BLaER1 (cell line): ENCODE measurements around the gene TRPM1.

Source experiments
- H3K27ac ChIP-seq: shearing (Covaris generic); formaldehyde crosslinking; 2 replicates; pipeline ENCODE4 v1.8.1; 2022
- H3K27me3 ChIP-seq: shearing (Covaris generic); formaldehyde crosslinking; 2 replicates; pipeline ENCODE4 v1.8.1; 2022
- H3K36me3 ChIP-seq: shearing (Covaris generic); formaldehyde crosslinking; 2 replicates; pipeline ENCODE4 v1.8.1; 2022
- H3K4me1 ChIP-seq: shearing (Covaris generic); formaldehyde crosslinking; 2 replicates; pipeline ENCODE4 v1.8.1; 2022
- H3K4me2 ChIP-seq: shearing (Covaris generic); formaldehyde crosslinking; 2 replicates; pipeline ENCODE4 v1.8.1; 2022
- H3K4me3 ChIP-seq: shearing (Covaris generic); formaldehyde crosslinking; 2 replicates; pipeline ENCODE4 v1.8.1; 2022
- H3K9ac ChIP-seq: shearing (Covaris generic); formaldehyde crosslinking; 2 replicates; pipeline ENCODE4 v1.8.1; 2022
- H3K9me3 ChIP-seq: shearing (Covaris generic); formaldehyde crosslinking; 2 replicates; pipeline ENCODE4 v1.8.1; 2022
- H4K20me1 ChIP-seq: shearing (Covaris generic); formaldehyde crosslinking; 2 replicates; pipeline ENCODE4 v1.8.1; 2022
- Cebpa-rat ChIP-seq: shearing (Covaris generic); IDR thresholded peaks from 2 replicates; pipeline ENCODE4 v1.8.1; 2022

The TRPM1 gene

DNA sequence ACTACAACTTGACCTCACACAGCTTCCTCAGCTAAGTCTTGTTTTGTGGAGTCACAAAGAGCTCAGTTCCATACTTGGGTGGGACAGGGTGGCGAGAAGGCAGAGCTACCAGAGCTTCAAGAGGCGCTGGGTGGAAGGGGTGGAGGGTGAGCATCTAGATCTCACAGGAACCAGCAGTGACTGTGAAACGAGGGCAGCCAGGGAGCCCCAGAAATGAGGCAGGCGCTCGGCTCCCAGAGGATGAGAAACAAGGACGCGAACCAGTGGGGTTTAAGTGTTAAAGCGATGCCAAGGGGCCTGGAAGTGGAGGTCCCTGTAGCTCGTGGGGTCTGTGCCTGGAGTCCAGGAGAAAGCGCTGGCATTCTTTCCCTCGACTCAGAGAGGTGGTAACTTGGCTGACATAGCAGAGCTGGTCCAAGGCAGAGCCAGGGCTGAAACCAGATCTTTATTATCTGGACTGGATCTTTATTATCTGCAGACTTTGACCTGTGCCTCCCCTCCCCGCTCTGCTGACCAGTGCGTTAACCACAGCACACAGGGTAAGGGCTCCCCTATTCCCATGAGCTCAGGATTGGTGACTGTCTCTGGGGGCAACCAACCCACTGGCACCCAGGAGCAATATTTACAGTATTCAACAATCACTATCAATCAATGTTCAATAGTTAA is 26.2 kb upstream of the TRPM1 start:
- peaks cover 11% of the 10 kb centered on the region for H3K4me1 ChIP-seq
- H3K27ac ChIP-seq = no peak overlapping the region
- no peak overlapping the region for H3K4me3 ChIP-seq
- H3K27me3 ChIP-seq = no peaks in the 10 kb centered on the region
- H3K36me3 ChIP-seq = no peaks in the 10 kb centered on the region
- H3K9ac ChIP-seq = no peak overlapping the region
- peaks cover 15% of the 10 kb centered on the region for H3K9me3 ChIP-seq
- TF ChIP-seq Cebpa-rat = no peak
- no peaks in the 10 kb centered on the region for H4K20me1 ChIP-seq
- H3K4me2 ChIP-seq = no peak overlapping the region

DNA sequence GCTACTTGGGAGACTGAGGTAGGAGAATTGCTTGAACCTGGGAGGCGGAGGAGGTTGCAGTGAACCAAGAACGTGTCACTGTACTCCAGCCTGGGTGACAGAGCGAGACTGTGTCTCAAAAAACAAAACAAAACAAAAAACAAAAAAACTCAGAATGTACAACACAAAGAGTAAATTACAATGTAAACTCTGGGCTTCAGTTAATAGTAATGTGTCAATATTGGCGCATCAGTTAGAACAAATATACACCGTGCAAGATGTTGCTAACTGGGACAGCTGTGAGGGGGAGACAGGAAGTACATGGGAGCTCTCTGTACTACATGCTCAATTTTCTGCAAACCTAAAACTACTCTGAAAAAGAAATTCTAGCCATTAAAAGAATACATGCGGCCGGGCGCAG is 23.5 kb upstream of the TRPM1 start:
- TF ChIP-seq Cebpa-rat = no peak
- Histone ChIP-seq H3K9me3 (peaks cover 30% of the 10 kb centered on the region), H3K27ac (no peak overlapping the region), H4K20me1 (no peaks in the 10 kb centered on the region), H3K4me3 (no peak overlapping the region), H3K27me3 (no peaks in the 10 kb centered on the region), H3K9ac (no peak overlapping the region), H3K4me2 (no peak overlapping the region), H3K36me3 (no peaks in the 10 kb centered on the region), H3K4me1 (peaks cover 11% of the 10 kb centered on the region)

DNA sequence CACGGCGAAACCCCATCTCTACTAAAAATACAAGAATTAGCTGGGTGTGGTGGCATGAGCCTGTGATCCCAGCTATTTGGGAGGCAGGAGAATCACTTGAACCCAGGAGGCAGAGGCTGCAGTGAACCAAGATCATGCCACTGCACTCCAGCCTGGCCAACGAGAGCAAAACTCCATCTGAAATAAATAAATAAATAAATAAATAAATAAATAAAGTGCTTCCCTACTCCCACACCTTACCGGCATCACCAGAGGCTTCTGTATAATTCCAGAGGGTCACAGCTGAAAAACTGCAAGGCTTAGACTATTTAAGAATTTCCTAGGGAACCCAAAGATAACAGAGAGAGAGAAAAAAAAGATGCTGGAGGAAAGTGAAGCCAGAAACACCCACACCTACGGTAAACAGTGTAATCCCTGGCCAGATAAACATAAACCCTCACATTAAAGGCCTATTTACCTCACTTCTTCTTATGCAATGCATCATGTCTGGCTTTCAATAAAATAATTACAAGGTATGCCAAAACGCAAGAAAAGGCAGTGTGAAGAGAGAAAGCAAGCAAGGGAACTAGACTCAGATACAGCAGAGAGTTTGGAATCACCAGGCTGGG is 15.0 kb upstream of the TRPM1 start:
- Histone ChIP-seq H3K27ac (no peak overlapping the region), H3K4me3 (no peak overlapping the region), H3K27me3 (no peaks in the 10 kb centered on the region), H3K9ac (no peak overlapping the region), H3K9me3 (peaks cover 22% of the 10 kb centered on the region), H3K4me2 (no peak overlapping the region), H3K4me1 (no peaks in the 10 kb centered on the region), H3K36me3 (no peaks in the 10 kb centered on the region), H4K20me1 (no peaks in the 10 kb centered on the region)
- no peak for TF ChIP-seq Cebpa-rat

DNA sequence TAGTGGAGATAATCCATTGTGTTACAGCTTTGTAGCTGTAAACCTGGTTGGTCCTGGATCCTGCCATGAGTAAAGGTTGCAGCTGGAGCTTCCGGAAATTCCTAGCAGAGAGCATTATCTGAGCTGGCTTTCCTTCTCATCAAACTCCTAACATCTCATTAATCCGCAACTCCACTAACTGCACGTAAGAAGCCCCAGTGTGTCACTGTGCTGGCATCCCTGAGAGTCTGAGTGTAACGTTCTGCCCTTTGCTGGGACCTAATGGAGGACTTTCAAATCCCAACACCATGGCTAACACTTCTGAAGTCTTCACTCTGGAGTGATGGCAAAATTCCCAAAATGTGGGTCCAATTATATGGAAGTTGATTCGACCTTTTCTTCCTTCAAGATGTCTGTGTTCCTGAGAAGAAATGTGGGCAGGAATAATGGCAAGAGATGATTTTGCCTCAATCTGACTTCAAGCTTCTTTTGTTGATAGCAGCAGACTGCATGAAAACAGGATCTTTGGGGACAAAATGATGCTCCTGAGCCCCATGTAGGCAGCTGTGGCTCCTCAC is 9.6 kb upstream of the TRPM1 start:
- H3K9me3 ChIP-seq = peaks cover 11% of the 10 kb centered on the region
- no peak overlapping the region for H3K27ac ChIP-seq
- H3K4me1 ChIP-seq = no peaks in the 10 kb centered on the region
- TF ChIP-seq Cebpa-rat = no peak
- no peaks in the 10 kb centered on the region for H3K27me3 ChIP-seq
- H3K4me3 ChIP-seq = no peak overlapping the region
- no peaks in the 10 kb centered on the region for H3K36me3 ChIP-seq
- no peaks in the 10 kb centered on the region for H4K20me1 ChIP-seq
- no peak overlapping the region for H3K9ac ChIP-seq
- H3K4me2 ChIP-seq = no peak overlapping the region

DNA sequence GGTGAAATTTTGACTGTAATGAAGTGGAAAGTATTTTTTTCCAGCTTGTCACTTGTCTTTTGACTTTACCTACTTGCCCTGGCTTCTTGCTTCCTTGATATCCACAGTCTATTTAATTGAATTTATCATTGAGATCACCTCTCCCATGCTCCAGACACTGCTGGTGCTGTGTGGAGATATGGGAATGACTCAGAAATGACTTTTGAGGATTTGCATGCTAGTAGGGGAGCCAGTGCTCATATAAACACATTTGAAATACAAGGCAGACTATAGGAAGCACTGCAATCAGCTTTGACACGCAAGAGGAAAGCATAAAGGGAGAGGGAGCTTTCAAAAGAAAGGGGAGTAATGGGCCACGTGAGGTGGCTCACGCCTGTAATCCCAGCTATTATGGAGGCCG is 7.3 kb upstream of the TRPM1 start:
- Histone ChIP-seq H3K4me3 (no peak overlapping the region), H3K36me3 (no peaks in the 10 kb centered on the region), H3K27me3 (no peaks in the 10 kb centered on the region), H3K4me1 (no peaks in the 10 kb centered on the region), H3K4me2 (no peak overlapping the region), H3K9ac (no peak overlapping the region), H3K9me3 (peaks cover 4% of the 10 kb centered on the region), H4K20me1 (no peaks in the 10 kb centered on the region), H3K27ac (no peak overlapping the region)
- no peak for TF ChIP-seq Cebpa-rat

DNA sequence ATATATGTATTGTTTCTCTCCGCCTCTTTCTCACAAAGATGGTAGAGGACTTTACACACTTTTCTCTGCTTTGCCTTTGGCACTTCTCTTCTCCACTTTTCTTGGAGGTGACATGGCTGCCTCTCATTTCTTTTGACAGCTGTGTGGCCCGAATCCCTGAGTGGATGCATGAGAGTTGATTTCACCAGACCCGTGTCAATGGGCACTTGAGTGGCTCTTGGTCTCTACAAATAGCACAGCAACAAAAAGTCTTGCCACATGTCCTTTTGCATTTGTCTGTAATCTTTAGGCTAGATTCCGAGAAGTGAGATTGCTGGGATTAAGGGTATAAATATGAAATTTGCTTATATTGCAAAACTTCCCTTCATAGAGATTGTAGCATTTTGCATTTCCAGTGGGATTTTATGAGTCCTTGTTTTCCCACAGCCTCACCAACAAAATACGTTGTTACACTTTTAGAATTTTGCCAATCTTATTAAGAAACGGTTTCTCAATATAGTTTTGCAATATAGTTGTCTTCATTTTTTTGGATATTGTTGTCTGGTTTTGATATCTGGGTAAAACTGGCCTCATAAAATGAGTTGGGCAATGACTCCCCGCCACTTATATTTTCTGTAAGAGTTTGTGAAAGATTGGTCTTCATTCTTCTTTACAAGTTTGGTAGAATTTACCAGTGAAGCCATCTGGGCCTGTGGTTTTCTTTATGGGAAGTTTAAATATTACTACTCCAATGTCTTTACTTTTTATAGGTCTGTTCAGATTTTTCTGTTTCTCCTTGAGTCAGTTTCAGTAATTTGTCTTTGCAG is 5.2 kb upstream of the TRPM1 start:
- no peak overlapping the region for H3K9ac ChIP-seq
- no peaks in the 10 kb centered on the region for H3K9me3 ChIP-seq
- H3K27ac ChIP-seq = no peak overlapping the region
- H3K36me3 ChIP-seq = no peaks in the 10 kb centered on the region
- H4K20me1 ChIP-seq = no peaks in the 10 kb centered on the region
- no peak overlapping the region for H3K4me2 ChIP-seq
- TF ChIP-seq Cebpa-rat = no peak
- H3K4me1 ChIP-seq = no peaks in the 10 kb centered on the region
- no peak overlapping the region for H3K4me3 ChIP-seq
- H3K27me3 ChIP-seq = no peaks in the 10 kb centered on the region

DNA sequence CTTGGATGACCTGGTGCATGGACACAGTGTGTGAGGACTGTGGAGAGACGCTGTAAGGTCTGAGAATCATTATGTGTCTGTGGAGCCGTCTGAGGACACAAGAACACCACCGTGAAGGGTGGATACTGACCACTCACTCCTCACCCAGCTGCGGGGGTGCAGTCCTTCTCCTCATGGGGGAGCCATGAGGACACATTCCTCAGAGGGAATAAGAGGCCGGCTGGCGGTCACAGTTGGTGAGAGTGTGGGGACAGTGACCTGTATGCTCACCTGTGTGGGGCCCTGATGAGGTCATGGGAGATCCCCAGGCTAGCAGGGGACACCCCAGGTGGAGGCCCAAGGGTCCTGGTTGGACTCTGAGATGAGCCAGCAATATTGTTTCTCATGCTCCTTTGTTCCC is 2.5 kb upstream of the TRPM1 start:
- Histone ChIP-seq H3K27ac (no peak overlapping the region), H4K20me1 (no peaks in the 10 kb centered on the region), H3K4me3 (no peak overlapping the region), H3K9ac (no peak overlapping the region), H3K36me3 (no peaks in the 10 kb centered on the region), H3K4me1 (no peaks in the 10 kb centered on the region), H3K4me2 (no peak overlapping the region), H3K9me3 (no peaks in the 10 kb centered on the region), H3K27me3 (no peaks in the 10 kb centered on the region)
- TF ChIP-seq Cebpa-rat = no peak

DNA sequence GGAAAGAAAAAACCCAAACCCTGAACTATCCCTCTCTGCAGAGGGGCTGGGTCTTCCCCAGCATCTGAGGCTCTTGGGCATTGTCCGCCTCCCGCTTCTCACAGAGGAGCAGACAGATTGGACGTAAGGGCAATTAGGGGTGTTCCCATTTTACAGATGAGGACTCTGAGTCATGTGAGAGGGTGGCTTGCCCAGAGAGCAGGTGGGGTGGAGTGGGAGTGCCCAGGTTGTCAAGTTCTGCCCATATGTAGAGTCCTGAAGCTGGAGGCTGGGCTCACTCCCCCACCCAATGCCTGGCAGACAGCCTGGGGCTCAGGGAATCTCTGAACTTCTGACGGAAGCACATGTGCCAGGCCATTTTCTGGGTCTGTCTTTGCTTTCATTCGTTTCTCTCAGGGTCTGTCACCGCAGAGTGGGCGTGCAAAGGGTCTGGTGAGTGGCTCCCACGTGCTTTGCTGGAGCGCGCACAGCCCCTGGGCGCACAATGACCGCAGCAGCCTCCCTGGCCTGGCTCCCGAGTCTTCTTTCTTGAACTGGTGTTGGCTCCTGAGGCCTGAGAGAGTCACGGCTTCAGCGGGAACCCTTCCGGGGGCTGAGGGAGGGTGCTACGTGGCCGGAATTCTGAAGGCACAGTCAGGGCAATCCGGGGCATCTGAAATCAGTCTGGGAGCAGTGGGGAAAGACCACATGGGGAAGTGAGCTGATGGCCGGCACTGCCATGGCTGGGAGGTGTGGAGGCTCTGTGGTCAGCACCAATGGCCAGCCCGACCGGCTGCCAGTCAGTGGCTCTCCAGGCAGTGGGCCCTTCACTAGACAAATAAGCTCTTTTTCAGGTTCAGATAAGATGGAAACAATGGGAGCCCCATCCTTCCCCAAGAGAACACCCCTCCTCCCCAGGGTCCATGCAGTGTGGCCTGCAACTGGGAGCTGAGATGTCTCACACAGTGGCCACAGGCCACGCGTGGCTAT is 1.1 kb upstream of the TRPM1 start:
- no peaks in the 10 kb centered on the region for H3K9me3 ChIP-seq
- no peak for TF ChIP-seq Cebpa-rat
- no peaks in the 10 kb centered on the region for H3K4me1 ChIP-seq
- no peaks in the 10 kb centered on the region for H3K27me3 ChIP-seq
- no peak overlapping the region for H3K27ac ChIP-seq
- H3K36me3 ChIP-seq = no peaks in the 10 kb centered on the region
- no peak overlapping the region for H3K4me3 ChIP-seq
- no peak overlapping the region for H3K9ac ChIP-seq
- H4K20me1 ChIP-seq = no peaks in the 10 kb centered on the region
- no peak overlapping the region for H3K4me2 ChIP-seq

DNA sequence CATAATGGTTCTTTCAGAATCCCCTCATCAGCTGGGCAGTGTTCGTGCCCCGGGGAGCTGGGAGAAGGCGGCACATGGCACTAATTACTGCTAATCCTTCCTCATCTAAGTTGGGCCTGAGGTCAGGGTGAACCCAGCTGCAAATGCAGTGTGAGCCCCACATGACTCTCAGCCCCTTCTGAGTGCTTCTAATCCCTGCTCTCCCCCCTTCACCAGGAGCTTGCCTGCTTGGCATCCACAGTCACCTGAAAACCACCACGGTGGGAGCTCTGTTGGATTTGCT is 455 bp upstream of the TRPM1 start:
- H3K27ac ChIP-seq = no peak overlapping the region
- TF ChIP-seq Cebpa-rat = no peak

More for the DNA sequence above, 455 bp upstream of the TRPM1 start:
- Histone ChIP-seq H4K20me1 (no peaks in the 10 kb centered on the region), H3K4me1 (no peaks in the 10 kb centered on the region), H3K4me3 (no peak overlapping the region), H3K9ac (no peak overlapping the region), H3K36me3 (no peaks in the 10 kb centered on the region), H3K27me3 (no peaks in the 10 kb centered on the region), H3K4me2 (no peak overlapping the region), H3K9me3 (no peaks in the 10 kb centered on the region)
